H1 (cell line): Measurements from ENCODE around the gene AQP6.

Experiments used
- ATF3 ChIP-seq: IDR thresholded peaks from 2 replicates; pipeline ENCODE4 v1.6.1; 2011; ENCODE audit warnings: low read depth, mild to moderate bottlenecking, low read length; ENCODE audit not compliant: insufficient read depth
- CREB1 ChIP-seq: IDR thresholded peaks from 2 replicates; pipeline ENCODE4 v1.6.1; 2012; ENCODE audit warnings: inconsistent platforms
- CTCF ChIP-seq, 3 experiments: IDR thresholded peaks; 1 replicate in 2 of 3; 2 replicates in 1 of 3; pipeline versions ENCODE4 v1.5.1 to v1.6.1; 2011; ENCODE audit warnings: low read length in 3 of 3, mild to moderate bottlenecking in 3 of 3, inconsistent platforms in 2 of 3, low read depth in 1 of 3, moderate library complexity in 1 of 3; ENCODE audit not compliant: insufficient read depth in 1 of 3; ENCODE audit errors: control extremely low read depth in 1 of 3
- FOSL1 ChIP-seq: IDR thresholded peaks from 2 replicates; pipeline ENCODE4 v1.6.1; 2011; ENCODE audit warnings: mild to moderate bottlenecking, low read depth, low read length, moderate library complexity; ENCODE audit not compliant: insufficient read depth
- GABPA ChIP-seq: IDR thresholded peaks from 2 replicates; pipeline ENCODE4 v1.6.1; 2011; ENCODE audit warnings: mild to moderate bottlenecking, low read length, moderate library complexity, borderline replicate concordance; ENCODE audit not compliant: insufficient read depth
- HDAC2 ChIP-seq, 2 experiments: fragments of 300-600 bp in 1 of 2; sonication (generic) in 1 of 2; IDR thresholded peaks; 2 replicates each; pipeline ENCODE4 v1.6.1; 2011 to 2012; ENCODE audit warnings: low read depth in 2 of 2, low read length in 2 of 2, mild to moderate bottlenecking in 2 of 2, moderate library complexity in 2 of 2, borderline replicate concordance in 1 of 2, inconsistent platforms in 1 of 2
- MAFK ChIP-seq: IDR thresholded peaks from 2 replicates; pipeline ENCODE4 v1.6.1; 2012; ENCODE audit warnings: low read depth, mild to moderate bottlenecking, improper control_type of control experiment, low read length
- POLR2AphosphoS5 ChIP-seq: IDR thresholded peaks from 2 replicates; pipeline ENCODE4 v1.6.1; 2011; ENCODE audit warnings: low read depth, low read length
- RAD21 ChIP-seq, 2 experiments: IDR thresholded peaks in 1 of 2; conservative IDR thresholded peaks in 1 of 2; 2 replicates each; pipeline ENCODE4 v1.6.1; 2011; ENCODE audit warnings: low read depth in 2 of 2, low read length in 2 of 2, improper control_type of control experiment in 1 of 2, inconsistent platforms in 1 of 2, mild to moderate bottlenecking in 1 of 2, moderate library complexity in 1 of 2
- SRF ChIP-seq: IDR thresholded peaks from 2 replicates; pipeline ENCODE4 v1.6.1; 2011; ENCODE audit warnings: mild to moderate bottlenecking, low read depth, low read length, moderate library complexity
- TEAD4 ChIP-seq: IDR thresholded peaks from 2 replicates; pipeline ENCODE4 v1.6.1; 2012; ENCODE audit warnings: low read depth, low read length, inconsistent platforms, mixed read lengths
- USF2 ChIP-seq: IDR thresholded peaks from 2 replicates; pipeline ENCODE4 v1.6.1; 2011; ENCODE audit warnings: low read length, improper control_type of control experiment
- ZNF274 ChIP-seq: IDR thresholded peaks from 2 replicates; pipeline ENCODE4 v1.7.0; 2012; ENCODE audit warnings: low read length, borderline replicate concordance; ENCODE audit errors: extremely low read depth

- TF ChIP-seq RAD21 (IDR thresholded peaks at IDR 0.05 in 1 of 2, conservative IDR thresholded peaks at IDR 0.05 in 1 of 2; ENCODE audit: low read depth in 2 of 2, low read length in 2 of 2) (no peak), SRF (no peak), CTCF (IDR thresholded peaks at IDR 0.05; ENCODE audit: control extremely low read depth in 1 of 3, insufficient read depth in 1 of 3, low read depth in 1 of 3, low read length in 3 of 3) (no peak), CREB1 (peak; percentile 95), ZNF274 (no peak), TEAD4 (no peak), FOSL1 (no peak), GABPA (peak; percentile 40; the same call in 1 of the 2 replicates), USF2 (0 out of 2 replicates have a peak, but pooled peaks have one; percentile 25), HDAC2 (IDR thresholded peaks at IDR 0.05; ENCODE audit: borderline replicate concordance in 1 of 2, low read depth in 2 of 2, low read length in 2 of 2) (no peak; a peak in 1 of 4 replicates), MAFK (no peak), POLR2AphosphoS5 (peak; percentile 39; the same call in 1 of the 2 replicates), ATF3 (no peak)
Measured at GRCh38 chr12:50025187-50026059, 52.7 kb downstream of the AQP6 start, which contains the start of gene RACGAP1.
